Bronchial epithelial cell (primary cell): ENCODE data around the gene DDR1. TPM values are rescaled to one million over a fixed set of nuclear protein-coding genes. Genes with fewer than 3 reads are reported as not detected.
"Not testable (repeated sequence)": the region's sequence is repeated elsewhere in the genome, so short reads cannot be mapped to it uniquely, and the experiment has no call there.

ENCODE experiments used
- DNase-seq: peaks from one replicate; pipeline ENCODE4 v3.0.0-alpha.2; 2010; ENCODE audit warnings: low read depth
- FAIRE-seq: peaks from 2 replicates; lab custom pipeline; 2011; peaks lifted over from hg19 to GRCh38; lab: Jason Lieb, UNC
- H3K27me3 ChIP-seq: 2 replicates; pipeline ENCODE4 v1.5.1; 2011; ENCODE audit warnings: low read length; ENCODE audit not compliant: control insufficient read depth, insufficient read depth
- H3K36me3 ChIP-seq: 2 replicates; pipeline ENCODE4 v1.5.1; 2011; ENCODE audit warnings: low read length; ENCODE audit not compliant: control insufficient read depth, insufficient read depth
- H3K4me3 ChIP-seq: 2 replicates; pipeline ENCODE4 v1.5.1; 2011; ENCODE audit warnings: mild to moderate bottlenecking, low read depth, low read length, control low read depth
- total RNA-seq: library from RNA; depleted of rRNA; stranded (reverse); fragments of >200 nt; gene quantifications from 2 replicates; pipeline ENCODE4 v1.2.1, GENCODE V29; 2014
- TF ChIP-seq, protein P1 (sequence below): IDR thresholded peaks from 2 replicates; pipeline ENCODE4 v1.5.1; 2011; ENCODE audit warnings: mild to moderate bottlenecking, moderate library complexity, low read length, control low read depth, inconsistent platforms; ENCODE audit not compliant: insufficient read depth, severe bottlenecking

DDR1 gene
- total RNA-seq, 1 donor from 2014 or later = 149 TPM

DNA sequence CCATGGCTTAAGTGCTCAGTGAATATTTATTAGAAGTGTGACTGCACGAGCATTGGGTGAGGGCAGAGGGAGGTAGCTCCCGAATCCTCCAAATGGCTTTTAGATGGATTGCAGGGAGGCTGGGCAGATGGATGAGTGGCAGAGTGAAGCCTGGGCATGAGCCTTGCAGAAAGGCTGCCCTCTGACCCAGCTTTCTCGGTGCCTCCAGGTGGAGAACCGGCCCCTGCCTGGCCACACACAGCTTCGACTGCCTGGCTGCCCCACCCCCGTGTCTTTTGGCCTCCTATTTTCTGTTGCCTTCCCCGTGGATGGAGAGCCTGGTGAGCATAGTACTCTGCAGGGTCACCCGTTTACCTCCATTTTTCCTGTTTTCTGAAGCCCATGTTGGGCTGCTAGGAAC, 33.2 kb downstream of the DDR1 start:
- no peak for FAIRE-seq
- Histone ChIP-seq H3K36me3 (peaks cover 14% of the 10 kb centered on the region), H3K27me3 (no peaks in the 10 kb centered on the region), H3K4me3 (no peak overlapping the region)
- DNase-seq = no peak
- TF ChIP-seq, protein P1, sequence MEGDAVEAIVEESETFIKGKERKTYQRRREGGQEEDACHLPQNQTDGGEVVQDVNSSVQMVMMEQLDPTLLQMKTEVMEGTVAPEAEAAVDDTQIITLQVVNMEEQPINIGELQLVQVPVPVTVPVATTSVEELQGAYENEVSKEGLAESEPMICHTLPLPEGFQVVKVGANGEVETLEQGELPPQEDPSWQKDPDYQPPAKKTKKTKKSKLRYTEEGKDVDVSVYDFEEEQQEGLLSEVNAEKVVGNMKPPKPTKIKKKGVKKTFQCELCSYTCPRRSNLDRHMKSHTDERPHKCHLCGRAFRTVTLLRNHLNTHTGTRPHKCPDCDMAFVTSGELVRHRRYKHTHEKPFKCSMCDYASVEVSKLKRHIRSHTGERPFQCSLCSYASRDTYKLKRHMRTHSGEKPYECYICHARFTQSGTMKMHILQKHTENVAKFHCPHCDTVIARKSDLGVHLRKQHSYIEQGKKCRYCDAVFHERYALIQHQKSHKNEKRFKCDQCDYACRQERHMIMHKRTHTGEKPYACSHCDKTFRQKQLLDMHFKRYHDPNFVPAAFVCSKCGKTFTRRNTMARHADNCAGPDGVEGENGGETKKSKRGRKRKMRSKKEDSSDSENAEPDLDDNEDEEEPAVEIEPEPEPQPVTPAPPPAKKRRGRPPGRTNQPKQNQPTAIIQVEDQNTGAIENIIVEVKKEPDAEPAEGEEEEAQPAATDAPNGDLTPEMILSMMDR = no peak

DNA sequence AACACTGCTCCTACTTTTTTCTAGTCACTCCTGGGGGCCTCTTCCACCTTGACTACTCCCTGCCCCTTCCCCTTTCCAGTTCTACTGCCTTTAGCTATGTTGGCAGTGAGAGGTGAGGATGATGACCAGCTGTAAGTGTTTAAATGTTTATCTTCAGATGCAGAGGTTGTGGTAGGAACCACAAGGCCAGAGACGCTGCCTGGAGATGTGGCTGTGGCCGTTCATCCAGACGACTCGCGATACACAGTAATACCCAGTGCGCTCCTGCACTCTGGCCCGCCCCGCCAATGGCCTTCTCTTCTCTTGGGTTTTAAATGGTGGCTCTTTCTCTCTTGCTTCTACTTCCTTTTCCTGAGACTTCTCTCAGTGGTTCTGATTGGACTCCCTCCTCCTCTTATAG, 34.4 kb downstream of the DDR1 start:
- TF ChIP-seq, protein P1 = no peak
- Histone ChIP-seq H3K4me3 (no peak overlapping the region), H3K36me3 (peaks cover 22% of the 10 kb centered on the region), H3K27me3 (no peaks in the 10 kb centered on the region)
- DNase-seq (no peak), FAIRE-seq (no peak)

DNA sequence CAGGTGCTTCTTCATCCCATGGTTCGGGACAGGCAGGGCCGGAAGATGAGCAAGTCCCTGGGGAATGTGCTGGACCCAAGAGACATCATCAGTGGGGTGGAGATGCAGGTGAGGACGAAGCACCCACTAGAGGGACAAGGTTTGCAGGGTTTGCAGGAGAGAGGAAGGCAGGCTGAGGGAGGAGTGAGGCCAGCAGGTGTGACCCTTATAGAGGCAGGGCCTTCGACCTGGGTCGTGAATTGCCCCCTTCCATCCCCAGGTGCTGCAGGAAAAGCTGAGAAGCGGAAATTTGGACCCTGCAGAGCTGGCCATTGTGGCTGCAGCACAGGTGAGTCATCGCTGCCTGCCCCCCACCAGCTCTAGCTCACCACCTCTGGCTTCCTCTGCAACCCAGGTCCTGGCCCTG, 38.1 kb downstream of the DDR1 start:
- TF ChIP-seq, protein P1 = no peak
- no peak overlapping the region for H3K4me3 ChIP-seq
- peaks cover 32% of the 10 kb centered on the region for H3K36me3 ChIP-seq
- FAIRE-seq (no peak), DNase-seq (peak; percentile 52)
- H3K27me3 ChIP-seq = no peaks in the 10 kb centered on the region

DNA sequence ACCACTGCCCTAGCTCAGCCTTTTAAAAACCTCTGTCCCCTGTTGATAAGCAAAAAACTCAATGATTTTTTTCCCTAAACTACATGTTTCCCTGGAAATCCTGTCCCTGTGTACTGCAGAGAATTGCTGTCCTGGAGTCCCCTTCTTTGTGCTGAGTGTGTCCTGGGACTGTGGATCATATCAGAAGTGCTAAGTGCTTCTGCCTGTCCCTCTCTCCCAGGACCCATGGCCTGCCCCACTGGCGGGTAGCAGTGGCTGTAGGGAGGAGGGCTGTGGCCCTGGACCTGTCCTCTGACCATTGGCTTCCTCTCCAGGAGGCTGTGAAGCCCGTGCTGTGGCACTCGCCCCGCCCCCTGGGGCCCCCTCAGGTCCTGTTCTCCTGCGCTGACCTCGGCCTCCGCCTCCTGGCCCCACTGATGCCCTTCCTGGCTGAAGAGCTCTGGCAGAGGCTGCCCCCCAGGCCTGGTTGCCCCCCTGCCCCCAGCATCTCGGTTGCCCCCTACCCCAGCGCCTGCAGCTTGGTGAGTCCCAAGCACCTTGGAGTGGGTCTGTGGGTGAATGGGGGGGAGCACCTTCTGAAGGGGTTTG, 39.8 kb downstream of the DDR1 start:
- H3K4me3 ChIP-seq, H3K27me3 ChIP-seq, DNase-seq, FAIRE-seq: not testable (repeated sequence)
- peaks cover 29% of the 10 kb centered on the region for H3K36me3 ChIP-seq

DNA sequence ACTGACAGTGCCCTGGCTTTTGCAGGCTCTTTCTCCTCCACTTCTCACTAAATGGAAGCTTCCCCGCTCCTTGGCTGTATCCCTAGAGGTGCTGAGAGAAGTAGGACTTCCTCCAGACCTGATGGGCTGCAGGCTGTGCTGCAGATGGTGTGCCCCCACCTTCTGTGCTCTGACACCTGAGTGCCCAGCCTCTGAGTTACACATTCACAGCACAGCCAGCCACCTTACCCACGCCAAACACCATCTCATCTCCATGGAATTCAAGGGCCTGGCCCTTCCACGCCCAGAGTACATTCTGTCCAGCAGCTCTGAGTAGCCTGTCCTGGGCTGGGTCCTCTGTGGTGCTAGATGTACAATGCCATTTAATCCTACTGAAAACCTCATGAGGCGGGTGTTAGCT, 42.3 kb downstream of the DDR1 start:
- peak; percentile 45 for DNase-seq
- TF ChIP-seq, protein P1 = no peak
- H3K27me3 ChIP-seq = no peaks in the 10 kb centered on the region
- no peak for FAIRE-seq
- H3K4me3 ChIP-seq = no peak overlapping the region
- H3K36me3 ChIP-seq = peaks cover 19% of the 10 kb centered on the region

DNA sequence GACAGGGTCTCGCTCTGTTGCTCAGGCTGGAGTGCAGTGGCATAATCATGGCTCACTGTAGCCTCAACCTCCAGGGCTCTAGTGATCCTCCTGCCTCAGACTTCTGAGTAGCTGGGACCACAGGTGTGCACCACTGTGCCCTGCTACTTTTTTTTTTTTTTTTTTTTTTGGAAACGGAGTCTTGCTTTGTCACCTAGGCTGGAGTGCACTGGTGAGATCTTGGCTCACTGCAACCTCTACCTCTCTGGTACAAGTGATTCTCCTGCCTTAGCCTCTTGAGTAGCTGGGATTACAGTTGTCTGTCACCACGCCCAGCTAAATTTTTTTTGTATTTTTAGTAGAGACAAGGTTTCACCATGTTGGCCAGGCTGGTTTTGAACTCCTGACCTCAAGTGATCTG, 42.8 kb downstream of the DDR1 start:
- FAIRE-seq, H3K4me3 ChIP-seq, H3K27me3 ChIP-seq, DNase-seq: not testable (repeated sequence)
- peaks cover 19% of the 10 kb centered on the region for H3K36me3 ChIP-seq

DNA sequence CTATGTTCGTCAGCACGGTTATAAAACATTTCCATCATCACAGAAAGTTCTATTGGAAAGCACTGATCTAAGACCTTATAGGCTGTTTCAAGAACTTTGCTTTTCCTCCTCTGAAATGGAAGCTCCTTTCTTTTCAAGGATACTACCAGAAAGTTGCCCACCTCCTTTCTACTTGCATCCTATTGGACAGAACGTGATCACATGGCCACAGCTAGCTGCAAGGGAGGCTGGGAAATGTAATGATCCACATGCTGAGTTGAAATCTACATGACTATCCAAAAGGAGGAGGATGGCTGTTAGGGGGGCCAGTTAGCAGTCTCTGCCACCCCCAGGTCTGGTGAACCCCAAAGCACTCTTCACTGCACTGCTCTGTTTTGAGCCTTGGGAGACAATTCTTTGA, 44.4 kb downstream of the DDR1 start:
- H3K27me3 ChIP-seq = no peaks in the 10 kb centered on the region
- no peak overlapping the region for H3K4me3 ChIP-seq
- TF ChIP-seq, protein P1 = no peak
- peaks cover 11% of the 10 kb centered on the region for H3K36me3 ChIP-seq
- DNase-seq (no peak), FAIRE-seq (no peak)
